GM12878 (cell line): ENCODE measurements around the gene CORO2B. TPM values are rescaled to one million over a fixed set of nuclear protein-coding genes. Genes with fewer than 3 reads are reported as not detected.

Experiments used
- ATAC-seq: fragments of 200-7000 bp; cut with Tn5 transposase; 3 replicates; pipeline ENCODE4 v1.9.1; 2020; ENCODE audit warnings: mild to moderate bottlenecking, moderate library complexity
- BruUV-seq: library from RNA; stranded (reverse); fragments of 400-500 nt; replicated peaks from 2 replicates; lab custom pipeline; 2021; lab: Mats Ljungman, UMichigan
- CTCF ChIA-PET: fragments of 300-600 bp; sonication (Branson Sonifier 250); formaldehyde crosslinking; extraction: SDS; loops from one replicate; lab custom pipeline; 2021; ENCODE audit warnings: inconsistent platforms; lab: Yijun Ruan, JAX
- POLR2A ChIA-PET: fragments of 350-600 bp; formaldehyde crosslinking; extraction: SDS; loops from one replicate; lab custom pipeline; 2021; ENCODE audit warnings: inconsistent platforms; lab: Charles Lee
- RAD21 ChIA-PET: fragments of 300-600 bp; sonication (Branson Sonifier 250); formaldehyde crosslinking; loops from one replicate; lab custom pipeline; 2023; ENCODE audit warnings: antibody characterized with exemption; ENCODE audit not compliant: unreplicated experiment; lab: Charles Lee
- SMC1A ChIA-PET: fragments of 300-600 bp; sonication (Branson Sonifier 250); formaldehyde crosslinking; loops from one replicate; lab custom pipeline; 2023; ENCODE audit not compliant: unreplicated experiment, uncharacterized antibody; lab: Charles Lee
- DNase-seq: peaks from one replicate; pipeline ENCODE4 v3.0.0-alpha.2; 2011; ENCODE audit warnings: low read depth, low spot score
- FAIRE-seq: peaks from 3 replicates; lab custom pipeline; 2011; peaks lifted over from hg19 to GRCh38; lab: Jason Lieb, UNC
- H2AFZ ChIP-seq: 2 replicates; pipeline ENCODE4 v1.6.0; 2011; ENCODE audit warnings: low read depth, low read length, control low read depth; ENCODE audit not compliant: control insufficient read depth
- H3K27ac ChIP-seq: 2 replicates; pipeline ENCODE4 v1.5.1; 2011; ENCODE audit warnings: control low read depth; ENCODE audit not compliant: control insufficient read depth, insufficient read depth
- H3K27me3 ChIP-seq, 2 experiments: replicated peaks in 1 of 2; 2 replicates each; pipeline versions ENCODE4 v1.6.0 to v1.6.1; 2011; ENCODE audit warnings: low read length in 1 of 2; ENCODE audit not compliant: control insufficient read depth in 2 of 2, insufficient read depth in 2 of 2
- H3K36me3 ChIP-seq, 2 experiments: 2 replicates each; pipeline ENCODE4 v1.5.1; 2011; ENCODE audit warnings: low read length in 1 of 2; ENCODE audit not compliant: control insufficient read depth in 2 of 2, insufficient read depth in 2 of 2
- H3K4me1 ChIP-seq: 2 replicates; pipeline ENCODE4 v1.6.1; 2011; ENCODE audit warnings: mild to moderate bottlenecking, low read length, moderate library complexity, mixed read lengths; ENCODE audit not compliant: control insufficient read depth, insufficient read depth
- H3K4me2 ChIP-seq: 2 replicates; pipeline ENCODE4 v1.6.0; 2011; ENCODE audit warnings: control low read depth; ENCODE audit not compliant: control insufficient read depth, insufficient read depth
- H3K4me3 ChIP-seq: fragments of 200-600 bp; sonication (generic); 2 replicates; pipeline ENCODE4 v1.5.1; 2016
- H3K79me2 ChIP-seq: 2 replicates; pipeline ENCODE4 v1.6.0; 2011; ENCODE audit warnings: low read length; ENCODE audit not compliant: control insufficient read depth, insufficient read depth
- H3K9ac ChIP-seq: 2 replicates; pipeline ENCODE4 v1.8.0; 2011; ENCODE audit warnings: low read length, control low read depth, mixed read lengths; ENCODE audit not compliant: control insufficient read depth, insufficient read depth
- H3K9me3 ChIP-seq: replicated peaks from 3 replicates; pipeline ENCODE4 v1.5.1; 2011; ENCODE audit warnings: mild to moderate bottlenecking, low read length; ENCODE audit not compliant: control insufficient read depth, insufficient read depth
- H4K20me1 ChIP-seq: 2 replicates; pipeline ENCODE4 v1.6.0; 2011; ENCODE audit not compliant: control insufficient read depth, insufficient read depth
- BCL11A ChIP-seq: IDR thresholded peaks from 2 replicates; pipeline ENCODE4 v1.6.1; 2011; ENCODE audit warnings: low read depth, low read length
- CEBPZ ChIP-seq: fragments of 150-350 bp; IDR thresholded peaks from 2 replicates; pipeline ENCODE4 v1.6.1; 2016; ENCODE audit warnings: low read depth, low read length
- CHD4 ChIP-seq: fragments of 200-600 bp; sonication (generic); IDR thresholded peaks from 2 replicates; pipeline ENCODE4 v1.6.1; 2016; ENCODE audit warnings: mild to moderate bottlenecking
- ELK1 ChIP-seq: IDR thresholded peaks from 2 replicates; pipeline ENCODE4 v1.6.1; 2012; ENCODE audit warnings: low read depth, low read length, improper control_type of control experiment
- HCFC1 ChIP-seq: fragments of 150-350 bp; IDR thresholded peaks from 2 replicates; pipeline ENCODE4 v1.6.1; 2014; ENCODE audit warnings: low read length
- IKZF2 ChIP-seq, 2 experiments: fragments of 450-650 bp; IDR thresholded peaks; 2 replicates each; pipeline ENCODE4 v1.6.1; 2017; ENCODE audit warnings: mild to moderate bottlenecking in 2 of 2, moderate library complexity in 2 of 2
- LARP7 ChIP-seq: fragments of 450-650 bp; IDR thresholded peaks from 2 replicates; pipeline ENCODE4 v1.6.1; 2017; ENCODE audit warnings: mild to moderate bottlenecking
- MXI1 ChIP-seq: fragments of 150-350 bp; IDR thresholded peaks from 2 replicates; pipeline ENCODE4 v1.6.1; 2011; ENCODE audit warnings: low read depth, mild to moderate bottlenecking, inconsistent platforms, low read length, improper control_type of control experiment
- NR2F1 ChIP-seq: fragments of 450-650 bp; conservative IDR thresholded peaks from 2 replicates; pipeline ENCODE4 v1.6.1; 2017; ENCODE audit warnings: mild to moderate bottlenecking
- SIX5 ChIP-seq: IDR thresholded peaks from 2 replicates; pipeline ENCODE4 v1.6.1; 2011; ENCODE audit warnings: mild to moderate bottlenecking, low read depth, low read length, moderate library complexity; ENCODE audit not compliant: severe bottlenecking
- TAF1 ChIP-seq: IDR thresholded peaks from 2 replicates; pipeline ENCODE4 v1.6.1; 2011; ENCODE audit warnings: mild to moderate bottlenecking, low read depth, low read length, borderline replicate concordance
- TCF7 ChIP-seq: IDR thresholded peaks from 2 replicates; pipeline ENCODE4 v1.6.1; 2014; ENCODE audit warnings: antibody characterized with exemption, borderline replicate concordance
- YY1 ChIP-seq: IDR thresholded peaks from 2 replicates; pipeline ENCODE4 v1.6.1; 2011; ENCODE audit warnings: low read depth, mild to moderate bottlenecking, low read length
- whole genome bisulfite sequencing: methylation state at CpG from one replicate; pipeline ENCODE4 v1.1.6; 2016; ENCODE audit warnings: low lambda C conversion rate; ENCODE audit not compliant: insufficient replicate concordance, insufficient coverage; ENCODE audit errors: missing lambda C conversion rate; 5-methylcytosine and 5-hydroxymethylcytosine counted together
- in situ Hi-C: fragments of 300-500 bp; cut with MboI; formaldehyde crosslinking; loops from 9 replicates; pipeline ENCODE4 v1.14.3; 2018; ENCODE audit warnings: mixed read lengths
- intact Hi-C: fragments of 100-400 bp; cut with micrococcal nuclease; formaldehyde crosslinking; loops from one replicate; pipeline ENCODE4 v1.14.2; 2022; ENCODE audit not compliant: unreplicated experiment
- polyA plus RNA-seq, 11 experiments: library from polyadenylated mRNA; depleted of rRNA in 4 of 11; unstranded in 6 of 11; stranded (reverse) in 5 of 11; fragments of >200 nt; fragmentation: Nextera tagmentation in 4 of 11; fragmentation: Illumina TruSeq in 1 of 11; extraction: Ambion mirVana in 4 of 11; extraction: Trizol in 1 of 11; gene quantifications; 1 replicate in 1 of 11; 2 replicates in 10 of 11; pipeline versions ENCODE4 v1.2.1 to v1.2.3, GENCODE V29; 2011 to 2016; ENCODE audit warnings: inconsistent platforms in 2 of 11, missing spikeins in 2 of 11, low read depth in 1 of 11
- total RNA-seq, 4 experiments: library from RNA; depleted of rRNA in 3 of 4; stranded (reverse); fragments of >200 nt in 3 of 4; fragmentation: Illumina TruSeq in 1 of 4; extraction: Trizol in 1 of 4; gene quantifications; 2 replicates each; pipeline versions ENCODE4 v1.2.1 to v1.2.3, GENCODE V29; 2013 to 2021
- TF ChIP-seq, protein P1 (sequence below): IDR thresholded peaks from 2 replicates; pipeline ENCODE4 v1.6.1; 2012; ENCODE audit warnings: low read depth, low read length, improper control_type of control experiment

The CORO2B gene
- total and polyA plus RNA-seq, 10 of the 15 experiments (the other 5 are each of a cell fraction or from before 2014, with no cell fraction given) = 0.05 to 0.73 (median 0.13) TPM; not detected in 4

- Histone ChIP-seq H2AFZ (no peak overlapping the region), H3K4me1 (no peaks in the 10 kb centered on the region), H3K27me3 (no peaks in the 10 kb centered on the region; a peak in 1 of 4 replicates)
- POLR2A ChIA-PET = no interaction called here
- TF ChIP-seq YY1 (no peak), SIX5 (no peak), IKZF2 (IDR thresholded peaks at IDR 0.05) (no peak)
- TF ChIP-seq, all 136 proteins: peak for 0
- H3K79me2 ChIP-seq = no peaks in the 10 kb centered on the region
- H3K4me3 ChIP-seq = no peak overlapping the region
- H3K9me3 ChIP-seq = no peaks in the 10 kb centered on the region; the same call in 2 of the 3 replicates
- in situ Hi-C loops = no loop called here
- ChIA-PET SMC1A (interaction anchor here (1.0 kb wide), 1 partner anchor 76 kb away, joined by 3 read pairs; no protein-coding TSS in a partner anchor), CTCF (no interaction called here), RAD21 (no interaction called here)
- intact Hi-C loops = no loop called here
- BruUV-seq = no TSS peak
- H4K20me1 ChIP-seq = no peaks in the 10 kb centered on the region
- ATAC-seq (no peak), DNase-seq (no peak), FAIRE-seq (no peak)
- H3K36me3 ChIP-seq = no peaks in the 10 kb centered on the region
- H3K27ac ChIP-seq = no peak overlapping the region
- 43% methylated on average over 7 of the region's 7 CpGs for WGBS
- no peak overlapping the region for H3K4me2 ChIP-seq
- no peak overlapping the region for H3K9ac ChIP-seq
These were observed 170.6 kb downstream of the CORO2B start for GRCh38 chr15:68749365-68749764.

- SMC1A ChIA-PET = interaction anchor here (1.0 kb wide), 1 partner anchor 76 kb away, joined by 3 read pairs; no protein-coding TSS in a partner anchor
- in situ Hi-C loops (no loop called here), intact Hi-C loops (no loop called here)
- Histone ChIP-seq H3K79me2 (no peaks in the 10 kb centered on the region), H3K4me3 (no peak overlapping the region), H3K9ac (no peak overlapping the region), H4K20me1 (no peaks in the 10 kb centered on the region), H3K27me3 (no peaks in the 10 kb centered on the region; a peak in 1 of 4 replicates), H2AFZ (no peak overlapping the region), H3K27ac (no peak overlapping the region), H3K36me3 (no peaks in the 10 kb centered on the region), H3K9me3 (no peaks in the 10 kb centered on the region; the same call in 2 of the 3 replicates), H3K4me1 (no peaks in the 10 kb centered on the region), H3K4me2 (no peak overlapping the region)
- FAIRE-seq (no peak), ATAC-seq (no peak), DNase-seq (no peak)
- TF ChIP-seq HCFC1 (no peak), BCL11A (no peak), ELK1 (no peak), NR2F1 (no peak), CEBPZ (no peak), MXI1 (no peak), CHD4 (no peak), TAF1 (no peak), LARP7 (no peak), TCF7 (no peak)
- TF ChIP-seq, protein P1, sequence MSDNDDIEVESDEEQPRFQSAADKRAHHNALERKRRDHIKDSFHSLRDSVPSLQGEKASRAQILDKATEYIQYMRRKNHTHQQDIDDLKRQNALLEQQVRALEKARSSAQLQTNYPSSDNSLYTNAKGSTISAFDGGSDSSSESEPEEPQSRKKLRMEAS = no peak
- no TSS peak for BruUV-seq
- WGBS = 34% methylated on average over 2 of the region's 2 CpGs
- POLR2A ChIA-PET = no interaction called here
- CTCF ChIA-PET = no interaction called here
- RAD21 ChIA-PET = no interaction called here
These were observed 171.0 kb downstream of the CORO2B start for GRCh38 chr15:68749793-68750192.
